Measurements from ENCODE around the gene KIZ.

KIZ gene

DNA sequence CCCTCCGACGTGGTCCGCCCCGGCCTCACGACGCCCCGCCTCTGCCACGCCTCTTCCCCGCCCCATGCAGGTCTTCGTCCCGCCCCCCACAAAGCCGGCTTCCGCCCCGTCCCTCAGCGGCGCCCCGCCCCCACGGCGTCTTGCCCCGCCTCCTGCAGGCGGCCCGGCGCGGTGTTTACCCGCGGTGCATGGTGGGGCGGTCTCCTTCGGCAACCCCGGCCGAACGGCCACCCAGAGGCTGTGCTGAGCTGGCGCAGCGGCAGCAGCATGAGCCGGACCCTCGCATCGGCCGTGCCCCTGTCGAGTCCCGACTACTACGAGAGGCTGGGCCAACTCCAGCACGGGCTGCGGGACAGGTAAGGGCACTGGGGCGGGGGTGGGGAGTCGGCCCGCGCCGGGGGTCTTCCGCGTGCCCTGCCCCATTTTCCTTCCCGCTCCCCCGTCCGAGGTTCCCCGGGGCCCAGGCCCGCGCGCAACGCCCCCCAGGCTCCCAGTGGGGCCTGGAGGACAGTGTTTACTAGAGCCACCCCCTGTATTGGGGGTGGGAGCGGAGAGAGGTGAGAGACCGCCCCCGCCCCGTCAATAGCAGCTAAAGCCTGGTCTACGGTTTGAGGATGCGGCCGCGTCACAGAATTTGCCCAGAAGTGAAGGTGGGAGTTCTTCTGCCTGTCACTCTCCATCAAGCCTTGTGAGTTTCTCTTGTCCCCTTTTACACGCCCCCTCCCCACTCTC, at the start of gene KIZ:
KIZ (plus strand) TSS at position 234 of the 732 bp plus-strand sequence; CDS start at position 268, 34 bp downstream.
- peak; percentile 97 for DNase-seq

DNA sequence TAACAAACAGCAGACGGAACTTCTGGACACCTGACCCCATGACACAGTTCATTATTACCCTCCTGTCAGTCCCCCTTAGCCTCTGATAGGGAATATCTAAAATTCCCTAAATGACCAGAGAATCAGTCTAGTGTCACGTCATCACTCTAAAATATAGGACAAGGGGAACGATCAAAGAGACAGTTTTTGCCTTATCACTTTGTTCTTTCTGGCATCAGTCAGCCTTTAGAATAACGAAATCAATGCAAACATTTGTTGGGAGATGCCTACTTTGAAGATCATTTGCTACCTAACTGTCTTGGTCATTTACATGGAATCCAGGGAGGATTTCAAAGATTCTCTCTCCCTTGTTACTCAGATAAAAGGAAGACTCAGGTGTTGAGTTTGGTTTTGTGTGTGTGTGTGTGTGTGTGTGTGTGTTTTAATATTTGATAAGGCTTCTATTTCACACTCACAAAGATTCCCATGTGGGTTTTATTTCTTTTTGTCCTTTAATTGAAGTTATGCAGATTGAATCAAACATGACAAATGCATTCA, 48.0 kb upstream of the KIZ start:
- no peak for DNase-seq

DNA sequence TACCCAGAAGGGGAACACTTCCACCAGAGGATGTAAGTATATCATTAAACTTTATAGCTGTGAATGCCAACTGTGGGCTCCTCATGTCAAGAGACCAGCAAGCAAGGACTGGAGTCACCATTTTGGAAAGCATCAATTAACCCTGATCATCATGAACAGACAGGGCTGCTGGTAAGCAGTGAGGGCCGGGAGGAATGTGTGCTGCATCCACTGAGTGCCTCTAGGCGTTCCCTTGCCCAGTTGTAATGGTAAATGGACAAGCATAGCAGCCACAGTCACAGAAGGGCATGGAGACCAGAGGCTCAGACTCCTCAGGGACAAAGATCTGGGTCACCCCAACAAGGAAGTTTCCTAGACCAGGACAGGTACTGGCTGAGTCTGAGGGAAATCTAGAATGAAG, 43.3 kb upstream of the KIZ start:
- DNase-seq = no peak

DNA sequence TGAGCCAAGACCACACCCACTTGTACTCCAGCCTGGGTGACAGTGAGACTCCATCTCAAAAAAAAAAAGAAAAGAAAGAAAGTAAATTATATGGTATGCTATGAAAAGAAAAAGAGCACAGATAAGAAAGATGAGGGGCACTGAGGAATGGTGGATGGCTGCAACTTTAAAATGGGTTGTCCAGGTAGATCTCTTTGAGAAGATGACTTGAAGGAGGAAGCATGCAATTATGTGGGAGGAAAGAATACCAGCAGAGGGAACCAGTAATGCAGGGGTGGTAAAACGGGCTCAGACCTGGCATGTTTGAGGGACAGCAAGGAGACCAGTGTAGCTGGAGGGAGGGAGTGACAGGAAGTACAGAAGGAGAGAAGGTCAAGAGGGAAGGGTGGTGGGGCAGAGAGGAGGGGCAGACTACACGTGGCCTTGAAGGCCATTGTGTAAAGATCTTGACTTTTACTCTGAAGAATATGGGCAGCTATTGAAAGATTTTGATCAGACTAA, 42.0 kb upstream of the KIZ start:
- no peak for DNase-seq

DNA sequence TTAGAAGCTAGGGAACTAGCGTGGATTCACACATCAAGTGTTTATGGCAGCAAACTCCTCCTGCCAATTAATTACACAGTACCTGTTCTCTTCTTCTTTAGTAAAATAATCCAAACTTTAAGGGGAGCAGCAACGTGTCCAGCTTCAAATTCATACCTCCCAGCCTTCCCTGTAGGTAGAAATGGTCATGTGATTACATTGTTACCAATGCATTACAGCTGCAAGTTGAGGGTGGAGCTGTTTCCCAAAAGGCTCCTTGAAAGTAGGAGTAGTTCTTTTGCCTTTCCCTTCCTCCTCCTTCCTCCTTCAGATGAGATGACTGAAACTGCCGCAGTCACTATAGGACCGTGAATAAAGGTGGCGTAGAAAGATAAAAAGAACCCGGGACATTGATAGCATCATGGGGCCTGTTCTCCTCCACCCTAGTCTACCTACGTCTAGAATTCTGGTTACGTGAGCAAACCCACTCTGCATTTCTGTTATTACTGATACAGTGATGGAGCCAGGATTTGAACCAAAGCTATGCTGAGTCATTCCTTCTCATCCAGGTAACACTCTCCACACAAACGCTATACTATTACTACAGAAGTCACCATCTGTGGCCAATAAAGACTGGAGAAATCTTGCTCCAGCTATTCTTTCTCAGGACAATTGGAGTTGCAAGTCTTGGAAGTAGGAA, 37.9 kb upstream of the KIZ start:
- DNase-seq = no peak

DNA sequence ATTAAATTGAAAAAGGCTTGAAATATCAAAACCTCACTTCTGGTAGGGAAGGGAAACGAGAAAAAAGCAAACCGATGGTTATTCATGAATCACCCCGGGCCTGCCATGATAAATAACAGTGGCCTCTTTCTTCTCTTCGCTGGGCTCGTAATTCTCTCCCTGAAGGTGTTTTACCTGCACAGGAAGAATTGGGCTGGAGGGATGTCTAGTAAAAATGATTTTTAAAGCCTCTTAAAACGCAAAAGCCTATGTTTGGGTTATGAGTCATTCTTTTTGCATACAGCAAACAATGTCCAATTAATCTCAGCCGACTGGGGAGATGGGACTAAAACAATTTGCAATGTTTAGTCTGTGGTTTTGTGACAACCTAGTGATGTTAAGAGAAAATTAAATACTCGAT, 36.5 kb upstream of the KIZ start:
- DNase-seq = no peak

DNA sequence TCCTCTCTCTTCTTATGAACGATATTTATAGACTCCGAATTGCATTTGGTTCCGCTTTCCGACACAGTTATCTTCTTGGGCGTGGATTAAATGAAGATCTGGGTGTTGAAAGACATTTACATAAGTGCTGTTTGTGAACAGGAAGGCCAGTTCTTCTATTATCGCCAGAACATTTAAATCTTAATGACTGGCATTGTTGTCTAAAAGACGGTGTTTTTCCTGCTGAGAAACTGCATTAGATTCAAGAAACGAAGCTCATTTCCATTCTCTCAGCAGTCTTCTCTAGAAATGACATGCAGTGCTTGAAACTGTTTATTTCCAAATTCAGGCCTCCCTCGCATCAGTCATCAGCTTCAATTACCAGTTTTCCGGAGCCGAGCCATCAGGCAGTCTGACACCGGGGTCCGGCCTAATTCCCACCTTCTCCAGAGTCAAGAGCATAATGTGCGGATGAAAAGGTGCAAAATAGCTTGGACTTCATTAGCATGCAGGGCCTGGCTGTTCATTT, 35.7 kb upstream of the KIZ start:
- DNase-seq = no peak

- DNase-seq = no peak
These were observed 35.2 kb upstream of the KIZ start for GRCh38 chr20:21090721-21091120.

GRCh38 chr20:21092806-21093205, 33.1 kb upstream of the KIZ start:
- no peak for DNase-seq

DNA sequence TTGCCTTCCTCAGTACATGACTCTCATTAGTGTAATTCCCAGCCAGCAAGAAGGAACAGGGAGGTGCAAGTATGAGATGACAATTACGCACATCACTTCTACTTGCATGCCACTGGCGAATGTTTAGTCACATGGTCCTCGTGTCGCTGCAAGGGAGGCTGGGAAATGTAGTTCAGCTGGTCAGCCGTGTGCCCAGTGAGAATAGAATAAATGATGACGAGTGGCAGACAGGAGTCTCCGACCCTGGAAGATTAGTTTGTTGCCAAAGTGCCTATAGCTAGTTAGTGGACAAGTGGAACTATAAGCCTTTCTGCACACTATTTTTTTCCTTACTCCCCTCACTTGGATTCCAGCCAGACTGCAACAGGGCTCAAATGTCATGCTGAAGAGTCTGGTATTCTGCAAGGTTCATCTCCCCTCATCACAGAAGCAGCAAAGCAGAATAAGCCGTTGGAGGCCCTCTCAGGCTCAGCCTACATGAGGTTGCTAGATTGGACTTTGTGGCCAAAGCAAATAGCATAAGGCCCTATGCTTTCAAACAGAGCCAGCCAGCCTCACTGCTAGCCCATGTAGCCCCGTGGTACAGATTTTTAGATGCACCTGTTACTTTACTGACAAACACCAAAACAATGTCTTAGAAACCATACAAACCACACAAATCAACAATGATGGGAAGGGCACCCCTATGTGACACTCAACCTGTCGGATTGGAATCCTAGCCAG, 29.4 kb upstream of the KIZ start:
- DNase-seq = peak; percentile 34

GRCh38 chr20:21099751-21100577, 25.9 kb upstream of the KIZ start:
- peak; percentile 58 for DNase-seq

GRCh38 chr20:21100578-21101452, 25.1 kb upstream of the KIZ start:
- peak; percentile 18 for DNase-seq

DNA sequence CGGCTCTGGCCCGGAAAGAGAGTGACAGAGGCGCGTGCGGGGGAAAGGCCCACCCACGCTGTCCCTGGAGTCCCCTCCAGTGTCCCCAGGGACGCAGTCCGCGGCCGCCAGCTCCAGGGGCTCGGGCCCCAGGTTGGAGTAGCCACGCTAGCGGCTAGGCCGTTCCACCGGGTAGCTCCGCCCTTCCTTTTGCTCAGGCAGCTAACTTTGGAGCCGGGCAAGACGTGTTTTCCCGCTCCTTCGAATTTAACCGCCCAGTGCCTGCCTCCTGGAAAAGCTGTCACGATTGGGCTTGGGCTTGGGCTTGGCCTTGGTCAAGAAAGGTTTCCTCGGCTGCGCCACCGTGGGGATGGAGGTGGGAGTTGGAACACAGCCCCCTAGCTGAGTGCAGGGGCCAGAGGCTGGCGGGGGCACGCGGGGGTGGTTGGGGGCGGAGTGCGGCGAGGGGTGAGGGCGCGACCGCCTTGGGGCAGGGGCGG, 24.4 kb upstream of the KIZ start:
- DNase-seq = peak; percentile 17

DNA sequence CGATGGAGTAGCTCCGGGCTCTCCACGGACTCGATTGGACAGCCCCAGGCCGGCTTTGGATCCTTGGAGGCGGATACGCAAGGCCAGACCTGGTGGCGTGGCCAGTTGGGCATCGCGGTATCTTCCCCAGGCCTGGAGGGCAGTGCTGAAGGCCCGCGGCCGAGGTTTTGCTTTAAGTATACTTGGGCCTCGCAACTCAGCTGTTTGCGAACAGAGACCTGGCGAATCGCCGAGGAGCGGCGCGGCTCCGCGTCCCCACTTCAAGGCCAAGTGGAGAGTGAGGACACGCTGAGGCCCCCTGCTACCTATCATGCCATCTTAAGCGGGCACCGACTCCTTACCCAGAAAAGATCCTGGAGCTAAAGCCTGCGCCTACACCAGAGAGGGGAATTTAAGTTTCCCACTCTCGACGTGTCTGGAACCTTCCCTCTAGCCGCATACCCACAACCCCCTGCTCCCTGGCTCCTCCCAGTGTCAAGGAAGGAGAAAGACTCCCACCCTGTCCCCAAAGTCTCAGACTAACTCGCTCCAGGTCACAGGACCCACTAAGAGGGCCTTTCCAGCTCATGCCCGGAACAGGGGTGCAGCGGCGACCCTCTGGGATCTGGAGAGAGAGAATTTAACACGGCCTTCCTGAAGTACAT, 23.8 kb upstream of the KIZ start:
- peak; percentile 27 for DNase-seq

DNA sequence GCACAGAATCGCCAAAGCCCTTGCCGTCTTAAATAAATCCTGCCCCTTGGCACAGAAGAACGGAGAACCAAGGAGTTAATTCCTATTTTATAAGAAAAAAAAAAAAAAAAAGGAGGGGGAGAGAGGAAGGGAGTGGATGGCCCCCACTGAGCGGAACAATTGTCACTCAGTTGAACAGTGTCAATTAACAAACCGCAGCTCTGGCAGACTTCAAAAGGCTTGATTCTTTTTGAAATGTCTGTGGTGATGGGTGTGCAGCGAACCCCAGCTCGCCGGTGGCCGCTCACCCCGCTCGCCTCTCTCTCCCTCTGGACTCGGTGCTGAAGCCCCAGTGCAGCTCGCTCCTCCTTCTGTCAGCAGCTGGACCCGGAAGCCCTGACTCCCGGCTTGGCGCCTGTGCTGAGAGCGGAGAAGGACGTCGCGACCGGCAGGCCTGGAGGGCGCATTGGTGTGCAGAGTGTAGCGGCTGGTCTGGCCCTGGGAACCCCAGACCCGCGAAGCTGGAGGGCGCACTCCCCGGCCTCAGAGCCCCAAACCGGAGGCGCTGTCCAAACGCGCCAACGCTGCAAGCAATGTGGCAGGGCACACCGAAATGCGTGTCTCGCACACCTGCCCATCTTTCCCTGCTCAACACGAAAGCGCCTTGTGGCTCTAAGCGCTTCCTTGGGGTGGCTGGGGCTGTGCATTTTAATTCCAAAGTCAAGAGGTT, 23.1 kb upstream of the KIZ start:
- peak; percentile 59 for DNase-seq

DNA sequence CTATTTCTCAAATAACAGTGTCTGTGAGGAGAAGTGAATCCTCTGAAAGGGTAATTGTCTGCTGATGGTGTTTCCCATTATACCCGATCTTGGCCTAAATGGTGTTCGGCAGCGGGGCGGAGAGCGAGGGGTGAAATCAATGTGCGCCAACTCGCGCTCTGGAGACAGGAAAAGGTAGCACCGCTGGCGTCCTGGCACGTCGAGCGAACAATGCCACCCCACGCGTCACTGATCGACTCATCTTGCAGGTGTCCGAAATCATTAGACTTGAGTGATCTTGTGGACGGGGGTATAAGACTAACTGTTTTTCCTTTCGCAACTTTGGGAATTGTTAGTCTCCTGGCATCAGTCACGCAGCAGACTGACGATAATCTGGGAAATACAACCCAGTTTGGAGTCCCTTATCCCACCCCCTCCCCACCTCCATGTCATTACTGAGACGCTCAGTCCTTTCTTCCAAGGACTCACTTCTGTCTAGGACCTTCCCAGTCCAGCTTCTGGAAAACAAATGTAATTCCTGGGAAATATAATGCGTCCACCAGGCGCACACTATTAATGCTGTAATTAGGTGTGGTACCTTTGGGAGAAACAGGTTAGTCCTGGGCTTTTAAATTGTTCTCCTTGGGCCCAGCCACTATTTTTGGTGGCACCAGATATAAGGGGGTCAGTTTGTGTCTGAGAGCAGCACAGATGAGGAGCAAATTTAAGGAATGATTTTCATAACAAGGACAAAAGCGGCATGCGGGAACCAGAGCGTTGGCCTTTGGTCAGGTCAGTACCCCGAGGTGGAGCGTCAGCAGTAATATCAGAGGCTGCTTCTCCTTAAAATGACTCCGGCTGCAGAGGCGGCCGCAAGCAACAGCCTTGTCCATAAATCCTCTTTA, 22.1 kb upstream of the KIZ start:
- no peak for DNase-seq

GRCh38 chr20:21104466-21104761, 21.5 kb upstream of the KIZ start:
- no peak for DNase-seq

GRCh38 chr20:21104921-21105320, 21.0 kb upstream of the KIZ start:
- DNase-seq = no peak
